Measurements from ENCODE around the gene ODAD3.
A peak's percentile ranks its signal among the peaks of the same experiment; 100 is the strongest.

GRCh38 chr19:11480715-11481533, 46.0 kb upstream of the ODAD3 start, which contains the start of gene ELAVL3:
- TF ChIP-seq CTCF (IDR thresholded peaks at IDR 0.05) (peak in 1 of 6 experiments; percentile 10), POLR2A (IDR thresholded peaks at IDR 0.05) (no peak)
